T-cell (primary cell): Measurements from ENCODE around the gene LYST. TPM values are rescaled to one million over a fixed set of nuclear protein-coding genes. Genes with fewer than 3 reads are reported as not detected.
"Not testable (repeated sequence)": the region's sequence is repeated elsewhere in the genome, so short reads cannot be mapped to it uniquely, and the experiment has no call there.

Experiments used
- ATAC-seq, 4 experiments: fragments of 200-7000 bp in 3 of 4; fragments of 150-1000 bp in 1 of 4; cut with Tn5 transposase; replicated peaks in 1 of 4; 1 replicate in 3 of 4; 2 replicates in 1 of 4; pipeline ENCODE4 v1.10.0; 2021; ENCODE audit warnings: moderate library complexity in 3 of 4, mild to moderate bottlenecking in 2 of 4, moderate number of reproducible peaks in 1 of 4
- CTCF ChIA-PET, 2 donors: fragments of 300-600 bp; sonication (Branson Sonifier 250); formaldehyde crosslinking; loops; one replicate each; lab custom pipeline; 2022; ENCODE audit warnings: antibody characterized with exemption in 2 of 2; lab: Charles Lee
- POLR2A ChIA-PET, 2 donors: fragments of 300-600 bp; sonication (Branson Sonifier 250); formaldehyde crosslinking; loops; one replicate each; lab custom pipeline; 2022; ENCODE audit warnings: antibody characterized with exemption in 2 of 2; lab: Charles Lee
- DNase-seq, 35 experiments: peaks; one replicate each; pipeline versions ENCODE4 v3.0.0 to v3.0.0-alpha.2; 2013 to 2023
- H3K27ac ChIP-seq: one replicate; pipeline ENCODE4 v1.5.1; 2013; ENCODE audit warnings: low read length
- H3K27me3 ChIP-seq, 2 experiments: replicated peaks in 1 of 2; 1 replicate in 1 of 2; 2 replicates in 1 of 2; pipeline versions ENCODE4 v1.6.1 to v1.7.0; 2013; ENCODE audit warnings: low read length in 1 of 2, mixed read lengths in 1 of 2; ENCODE audit not compliant: control insufficient read depth in 2 of 2, insufficient read depth in 2 of 2; ENCODE audit errors: extremely low read depth in 1 of 2
- H3K36me3 ChIP-seq, 2 donors: 1 replicate in 1 of 2; 2 replicates in 1 of 2; pipeline versions ENCODE4 v1.6.1 to v1.7.0; 2013; ENCODE audit warnings: low read length in 1 of 2; ENCODE audit not compliant: control insufficient read depth in 2 of 2, insufficient read depth in 1 of 2; ENCODE audit errors: extremely low read depth in 1 of 2
- H3K4me1 ChIP-seq, 2 experiments: 1 replicate in 1 of 2; 2 replicates in 1 of 2; pipeline versions ENCODE4 v1.6.1 to v1.7.0; 2013; ENCODE audit warnings: low read length in 2 of 2, mixed read lengths in 1 of 2; ENCODE audit not compliant: insufficient read depth in 2 of 2, control insufficient read depth in 1 of 2; ENCODE audit errors: extremely low read depth in 1 of 2
- H3K4me3 ChIP-seq, 2 donors: 1 replicate in 1 of 2; 2 replicates in 1 of 2; pipeline versions ENCODE4 v1.5.1 to v1.7.0; 2013; ENCODE audit warnings: mild to moderate bottlenecking in 2 of 2, low read length in 1 of 2, moderate library complexity in 1 of 2; ENCODE audit not compliant: control insufficient read depth in 1 of 2; ENCODE audit errors: extremely low read depth in 1 of 2
- H3K9me3 ChIP-seq: 2 replicates; pipeline ENCODE4 v1.7.0; 2013
- H3K27ac Mint-ChIP-seq, 2 donors: one replicate each; pipeline ENCODE4 v1.8.0; 2020 to 2021; ENCODE audit warnings: mild to moderate bottlenecking in 2 of 2, mixed read lengths in 2 of 2
- H3K27me3 Mint-ChIP-seq, 2 donors: one replicate each; pipeline ENCODE4 v1.8.0; 2021 to 2022; ENCODE audit warnings: mixed read lengths in 2 of 2
- H3K36me3 Mint-ChIP-seq: one replicate; pipeline ENCODE4 v1.8.0; 2021; ENCODE audit warnings: mixed read lengths
- H3K4me1 Mint-ChIP-seq, 3 donors: one replicate each; pipeline ENCODE4 v1.8.0; 2020 to 2022; ENCODE audit warnings: mixed read lengths in 3 of 3, mild to moderate bottlenecking in 1 of 3
- H3K4me3 Mint-ChIP-seq, 3 donors: one replicate each; pipeline ENCODE4 v1.8.0; 2020 to 2022; ENCODE audit warnings: mild to moderate bottlenecking in 3 of 3, mixed read lengths in 3 of 3, moderate library complexity in 3 of 3
- H3K9me3 Mint-ChIP-seq, 3 donors: one replicate each; pipeline ENCODE4 v1.8.0; 2020 to 2022; ENCODE audit warnings: mixed read lengths in 3 of 3
- WGBS: methylation state at CpG from one replicate; pipeline ENCODE4 v1.1.5; 2013; ENCODE audit warnings: missing lambda C conversion rate; ENCODE audit not compliant: insufficient coverage; 5-methylcytosine and 5-hydroxymethylcytosine counted together
- total RNA-seq, 35 experiments: library from RNA in 6 of 35; stranded (reverse) in 6 of 35; fragments of 120-200 nt in 1 of 35; gene quantifications; one replicate each; pipeline versions ENCODE4 v1.2.1 to v1.2.4 and lab custom pipeline; 2013 to 2026

The LYST gene
- total RNA-seq, 5 donors from 2014 or later (not counting 1 experiment from before 2014, with no cell fraction given), result 19.7 to 37.9 (median 29.1) TPM

- Histone ChIP-seq H3K27ac (no peak overlapping the region), H3K36me3 (no peaks in the 10 kb centered on the region), H3K4me1 (no peaks in the 10 kb centered on the region), H3K27me3 (peaks cover 0 to 18% of the 10 kb centered on the region in 2 experiments), H3K4me3 (no peak overlapping the region), H3K9me3 (no peaks in the 10 kb centered on the region)
- Mint-ChIP-seq H3K9me3 (no peaks in the 10 kb centered on the region), H3K27me3 (peaks cover 11 to 14% of the 10 kb centered on the region in 2 donors), H3K36me3 (no peaks in the 10 kb centered on the region), H3K4me3 (no peak overlapping the region), H3K27ac (no peak overlapping the region), H3K4me1 (no peaks in the 10 kb centered on the region)
- WGBS, result 41% methylated on average over 4 of the region's 8 CpGs
- ATAC-seq (no peak), DNase-seq (no peak)
- CTCF ChIA-PET, result no interaction called here
- POLR2A ChIA-PET, result no interaction called here
These were observed 241.9 kb downstream of the LYST start for GRCh38 chr1:235624721-235625333.

GRCh38 chr1:235622936-235623779 is 243.5 kb downstream of the LYST start:
- ATAC-seq (no peak), DNase-seq (no peak)
- H3K36me3 Mint-ChIP-seq, result no peaks in the 10 kb centered on the region
- H3K4me3 Mint-ChIP-seq, result no peak overlapping the region
- POLR2A ChIA-PET, result no interaction called here
- Histone ChIP-seq H3K27me3 (peaks cover 0 to 13% of the 10 kb centered on the region in 2 experiments), H3K36me3 (no peaks in the 10 kb centered on the region), H3K4me3 (no peak overlapping the region), H3K9me3 (no peaks in the 10 kb centered on the region), H3K4me1 (no peaks in the 10 kb centered on the region), H3K27ac (no peak overlapping the region)
- 82% methylated on average over 10 of the region's 18 CpGs for WGBS
- H3K27ac Mint-ChIP-seq, result no peak overlapping the region
- CTCF ChIA-PET, result no interaction called here
- H3K4me1 Mint-ChIP-seq, result no peaks in the 10 kb centered on the region
- H3K9me3 Mint-ChIP-seq, result no peaks in the 10 kb centered on the region
- H3K27me3 Mint-ChIP-seq, result peaks cover 10 to 14% of the 10 kb centered on the region in 2 donors

- peaks cover 0 to 11% of the 10 kb centered on the region in 2 experiments for H3K27me3 ChIP-seq
- H3K27me3 Mint-ChIP-seq, H3K27ac Mint-ChIP-seq, DNase-seq, H3K36me3 Mint-ChIP-seq, CTCF ChIA-PET, H3K4me3 ChIP-seq, H3K27ac ChIP-seq, H3K9me3 Mint-ChIP-seq, H3K4me1 ChIP-seq, POLR2A ChIA-PET, H3K4me3 Mint-ChIP-seq, H3K4me1 Mint-ChIP-seq, ATAC-seq, H3K36me3 ChIP-seq, H3K9me3 ChIP-seq: not testable (repeated sequence)
- no CpG with 5 or more reads among the region's 2 CpGs for WGBS
These were observed 247.6 kb downstream of the LYST start for GRCh38 chr1:235619149-235619548.

GRCh38 chr1:235617808-235618207 is 248.9 kb downstream of the LYST start:
- no CpG with 5 or more reads among the region's 3 CpGs for WGBS
- no peak for ATAC-seq
- no peak overlapping the region for H3K4me3 ChIP-seq
- no peak overlapping the region for H3K4me3 Mint-ChIP-seq
- H3K4me1 Mint-ChIP-seq, result no peaks in the 10 kb centered on the region
- no peaks in the 10 kb centered on the region for H3K9me3 Mint-ChIP-seq
- POLR2A ChIA-PET, result interaction anchor here in 1 of 2 donors (0.7 kb wide), 1 partner anchor 58 kb away, joined by 6 read pairs; no protein-coding TSS in a partner anchor
- no peaks in the 10 kb centered on the region for H3K27me3 ChIP-seq
- no peaks in the 10 kb centered on the region for H3K9me3 ChIP-seq
- H3K27ac ChIP-seq, result no peak overlapping the region
- CTCF ChIA-PET, result no interaction called here
- no peak overlapping the region for H3K27ac Mint-ChIP-seq
- no peaks in the 10 kb centered on the region for H3K36me3 ChIP-seq
- no peaks in the 10 kb centered on the region for H3K4me1 ChIP-seq
- H3K27me3 Mint-ChIP-seq, result peaks cover 0 to 3% of the 10 kb centered on the region in 2 donors
- no peaks in the 10 kb centered on the region for H3K36me3 Mint-ChIP-seq
- DNase-seq, result no peak

GRCh38 chr1:235617140-235617539 is 249.6 kb downstream of the LYST start:
- DNase-seq, result no peak
- no peak overlapping the region for H3K4me3 Mint-ChIP-seq
- ChIA-PET CTCF (no interaction called here), POLR2A (no interaction called here)
- no peaks in the 10 kb centered on the region for H3K36me3 Mint-ChIP-seq
- Histone ChIP-seq H3K27ac (no peak overlapping the region), H3K9me3 (no peaks in the 10 kb centered on the region), H3K4me3 (no peak overlapping the region), H3K36me3 (no peaks in the 10 kb centered on the region), H3K27me3 (no peaks in the 10 kb centered on the region), H3K4me1 (no peaks in the 10 kb centered on the region)
- H3K9me3 Mint-ChIP-seq, result no peaks in the 10 kb centered on the region
- 100% methylated on average over 3 of the region's 3 CpGs for WGBS
- H3K27me3 Mint-ChIP-seq, result peaks cover 0 to 1% of the 10 kb centered on the region in 2 donors
- no peaks in the 10 kb centered on the region for H3K4me1 Mint-ChIP-seq
- no peak overlapping the region for H3K27ac Mint-ChIP-seq
- no peak for ATAC-seq

- no peaks in the 10 kb centered on the region for H3K9me3 Mint-ChIP-seq
- ATAC-seq, result no peak
- no peak overlapping the region for H3K27ac Mint-ChIP-seq
These were observed 252.2 kb downstream of the LYST start for GRCh38 chr1:235614442-235614954.

More at GRCh38 chr1:235614442-235614954, 252.2 kb downstream of the LYST start:
- H3K4me3 ChIP-seq, result no peak overlapping the region
- WGBS, result 91% methylated on average over 7 of the region's 7 CpGs
- H3K4me1 ChIP-seq, result no peaks in the 10 kb centered on the region
- H3K9me3 ChIP-seq, result no peaks in the 10 kb centered on the region
- no peaks in the 10 kb centered on the region for H3K4me1 Mint-ChIP-seq
- ChIA-PET CTCF (interaction anchor here in 1 of 2 donors (1.1 kb wide), 1 partner anchor 27 kb away, joined by 3 read pairs; no protein-coding TSS in a partner anchor), POLR2A (no interaction called here)
- H3K36me3 Mint-ChIP-seq, result no peaks in the 10 kb centered on the region
- H3K4me3 Mint-ChIP-seq, result no peak overlapping the region
- no peaks in the 10 kb centered on the region for H3K27me3 Mint-ChIP-seq
- DNase-seq, result no peak
- no peaks in the 10 kb centered on the region for H3K27me3 ChIP-seq
- H3K27ac ChIP-seq, result no peak overlapping the region
- H3K36me3 ChIP-seq, result no peaks in the 10 kb centered on the region
